ENCODE data around the gene USP48. TPM values are rescaled to one million over a fixed set of nuclear protein-coding genes. Genes with fewer than 3 reads are reported as not detected.
"Not testable (repeated sequence)": the region's sequence is repeated elsewhere in the genome, so short reads cannot be mapped to it uniquely, and the experiment has no call there.

The USP48 gene
- polyA plus RNA-seq, 12 donors, result 38.1 to 72.3 (median 52.6) TPM; not detected in 1

GRCh38 chr1:21776925-21777324 is 6.0 kb downstream of the USP48 start:
- DNase-seq, result not testable (repeated sequence)

- DNase-seq, result no peak
Observed at GRCh38 chr1:21775985-21776562, 6.9 kb downstream of the USP48 start.

- no peak for DNase-seq
Observed at GRCh38 chr1:21775550-21775914, 7.4 kb downstream of the USP48 start.

DNA sequence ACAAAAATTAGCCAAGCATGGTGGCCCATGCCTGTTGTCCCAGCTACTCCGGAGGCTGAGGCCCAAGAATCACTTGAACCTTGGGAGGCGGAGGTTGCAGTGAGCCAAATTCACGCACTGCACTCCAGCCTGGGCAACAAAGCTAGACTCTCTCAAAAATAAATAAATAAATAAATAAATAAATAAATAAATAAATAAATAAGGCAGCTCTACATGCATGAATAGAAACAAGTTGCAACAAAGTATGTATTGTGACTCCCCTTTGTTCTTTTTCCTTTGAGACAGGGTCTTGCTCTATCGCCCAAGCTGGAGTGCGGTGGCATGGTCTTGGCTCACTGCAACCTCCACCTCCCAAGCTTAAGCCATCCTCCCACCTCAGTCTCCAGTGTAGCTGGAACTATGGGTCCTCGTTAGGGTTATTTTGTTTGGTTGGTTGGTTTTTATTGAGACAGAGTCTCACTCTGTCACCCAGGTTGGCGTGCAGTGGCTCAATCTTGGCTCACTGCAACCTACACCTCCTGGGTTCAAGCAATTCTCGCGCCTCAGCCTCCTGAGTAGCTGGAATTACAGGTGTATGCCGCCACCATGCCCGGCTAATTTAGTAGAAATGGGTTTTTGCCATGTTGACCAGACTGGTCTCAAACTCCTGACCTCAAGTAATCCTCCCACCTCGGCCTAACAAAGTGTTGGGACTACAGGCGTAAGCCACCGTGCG is 8.0 kb downstream of the USP48 start:
- DNase-seq, result no peak

- no peak for DNase-seq
Observed at GRCh38 chr1:21773585-21773984, 9.4 kb downstream of the USP48 start.

DNA sequence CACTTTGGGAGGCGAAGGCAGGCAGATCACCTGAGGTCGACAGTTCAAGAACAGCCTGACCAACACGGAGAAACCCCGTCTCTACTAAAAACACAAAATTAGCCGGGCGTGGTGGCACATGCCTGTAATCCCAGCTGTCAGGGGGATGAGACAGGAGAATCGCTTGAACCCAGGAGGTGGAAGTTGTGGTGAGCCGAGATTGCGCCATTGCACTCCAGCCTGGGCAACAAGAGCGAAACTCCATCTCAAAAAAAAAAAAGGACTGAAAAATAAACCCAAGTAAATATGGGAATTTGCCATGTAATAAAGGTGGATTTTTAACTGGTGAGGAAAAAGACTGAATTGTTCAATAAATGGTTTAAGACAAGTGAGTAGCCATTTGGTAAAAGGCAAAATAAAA is 11.3 kb downstream of the USP48 start:
- DNase-seq, result not testable (repeated sequence)

DNA sequence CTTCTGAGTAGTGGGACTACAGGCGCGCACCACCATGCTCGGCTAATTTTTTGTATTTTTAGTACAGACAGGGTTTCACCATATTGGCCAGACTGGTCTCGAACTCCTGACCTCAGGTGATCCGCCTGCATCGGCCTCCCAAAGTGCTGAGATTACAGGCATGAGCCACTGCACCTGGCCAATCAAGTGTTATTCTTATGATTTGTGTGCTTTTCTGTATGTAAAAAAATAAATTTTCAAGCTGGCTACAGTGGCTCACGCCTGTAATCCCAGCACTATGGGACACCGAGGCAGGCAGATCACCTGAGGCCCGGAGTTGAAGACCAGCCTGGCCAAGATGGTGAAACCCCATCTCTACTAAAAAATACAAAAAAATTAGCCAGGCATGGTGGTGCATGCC is 12.3 kb downstream of the USP48 start:
- not testable (repeated sequence) for DNase-seq

GRCh38 chr1:21770201-21770600 is 12.7 kb downstream of the USP48 start:
- no peak for DNase-seq

GRCh38 chr1:21767106-21767505 is 15.8 kb downstream of the USP48 start:
- DNase-seq, result not testable (repeated sequence)

GRCh38 chr1:21766210-21766609 is 16.7 kb downstream of the USP48 start:
- DNase-seq, result no peak

- peak; percentile 13 for DNase-seq
Observed at GRCh38 chr1:21764615-21765423, 18.1 kb downstream of the USP48 start.

DNA sequence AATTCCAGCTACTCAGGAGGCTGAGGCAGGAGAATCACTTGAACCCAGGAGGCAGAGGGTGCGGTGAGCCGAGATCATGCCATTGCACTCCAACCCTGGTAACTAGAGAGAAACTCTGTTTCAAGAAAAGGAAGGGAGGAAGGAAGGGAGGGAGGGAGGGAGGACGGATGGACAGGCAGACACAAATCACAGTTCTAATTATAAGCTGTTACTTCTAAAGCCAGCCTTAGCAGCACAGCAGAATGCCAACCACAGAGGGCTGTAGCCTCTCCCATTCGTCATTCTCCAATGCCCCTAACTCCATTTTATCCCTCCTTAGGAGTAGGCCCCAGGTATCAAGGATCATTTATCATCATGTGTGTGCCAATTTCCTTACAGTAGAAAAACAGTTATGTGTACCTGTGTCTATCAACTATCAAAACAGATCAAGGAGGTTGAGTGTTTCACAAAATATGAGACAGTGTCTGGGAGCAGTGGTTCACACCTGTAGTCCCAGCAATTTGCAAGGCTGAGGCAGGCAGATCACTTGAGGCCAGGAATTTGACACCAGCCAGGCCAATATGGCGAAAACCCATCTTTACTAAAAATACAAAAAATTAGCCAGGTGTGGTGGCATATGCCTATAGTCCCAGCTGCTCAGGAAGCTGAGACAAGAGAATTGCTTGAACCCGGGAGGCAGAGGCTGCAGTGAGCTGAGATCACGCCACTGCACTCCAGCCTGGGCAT is 19.1 kb downstream of the USP48 start:
- DNase-seq, result no peak

GRCh38 chr1:21763236-21763635 is 19.7 kb downstream of the USP48 start:
- DNase-seq, result no peak

- DNase-seq, result no peak
Observed at GRCh38 chr1:21762022-21762404, 20.9 kb downstream of the USP48 start.

DNA sequence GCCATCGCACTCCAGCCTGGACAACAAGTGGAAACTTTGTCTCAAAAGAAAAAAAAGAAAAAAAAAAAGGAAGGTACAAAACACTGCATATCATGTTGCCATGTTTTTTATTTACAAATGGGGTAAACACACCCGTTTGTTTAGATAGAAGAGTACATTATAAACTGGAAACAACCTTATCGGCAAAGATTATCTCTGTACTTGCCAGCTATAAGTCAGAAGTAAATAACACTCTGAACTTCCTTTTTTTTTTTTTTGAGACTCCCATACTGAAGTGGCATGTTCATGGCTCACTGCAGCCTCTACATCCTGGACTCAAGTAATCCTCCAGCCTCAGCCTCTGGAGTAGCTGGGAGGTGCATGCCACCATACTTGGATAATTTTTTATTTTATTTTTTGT is 21.9 kb downstream of the USP48 start:
- DNase-seq, result no peak

DNA sequence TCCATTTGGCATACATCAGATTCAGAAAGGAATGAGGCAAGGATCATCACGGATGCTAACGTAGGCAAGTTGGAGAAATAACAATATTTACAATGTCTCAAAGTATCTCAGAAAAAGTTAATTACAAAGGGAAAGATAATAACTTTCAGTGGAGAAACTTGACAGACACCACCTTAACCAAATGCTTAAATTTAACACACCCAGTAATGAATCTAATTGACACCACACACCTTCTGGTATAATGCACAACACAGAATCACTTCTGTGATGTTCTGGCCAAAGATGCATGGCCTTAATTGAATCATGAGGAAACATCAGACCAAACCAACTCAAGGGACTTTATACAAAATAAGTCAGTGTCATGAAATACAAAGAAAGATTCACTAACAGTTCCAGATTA is 23.1 kb downstream of the USP48 start:
- no peak for DNase-seq

- no peak for DNase-seq
Observed at GRCh38 chr1:21759182-21759581, 23.8 kb downstream of the USP48 start.

DNA sequence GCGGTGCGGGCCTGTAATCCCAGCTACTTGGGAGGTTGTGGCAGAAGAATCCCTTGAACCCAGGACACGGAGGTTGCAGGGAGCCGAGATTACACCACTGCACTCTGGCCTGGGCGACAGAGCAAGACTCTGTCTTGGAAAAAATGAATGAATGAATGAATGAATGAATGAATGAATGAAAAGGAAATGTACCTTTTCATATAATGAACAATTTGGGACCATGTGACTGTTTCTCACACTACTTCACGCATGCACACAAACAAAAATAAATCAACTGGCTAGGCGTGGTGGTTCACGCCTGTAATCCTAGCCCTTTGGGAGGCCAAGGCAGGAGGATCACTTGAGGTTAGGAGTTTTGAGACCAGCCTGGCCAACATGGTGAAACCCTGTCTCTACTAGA is 24.3 kb downstream of the USP48 start:
- no peak for DNase-seq

GRCh38 chr1:21756393-21757089 is 26.4 kb downstream of the USP48 start:
- DNase-seq, result no peak

DNA sequence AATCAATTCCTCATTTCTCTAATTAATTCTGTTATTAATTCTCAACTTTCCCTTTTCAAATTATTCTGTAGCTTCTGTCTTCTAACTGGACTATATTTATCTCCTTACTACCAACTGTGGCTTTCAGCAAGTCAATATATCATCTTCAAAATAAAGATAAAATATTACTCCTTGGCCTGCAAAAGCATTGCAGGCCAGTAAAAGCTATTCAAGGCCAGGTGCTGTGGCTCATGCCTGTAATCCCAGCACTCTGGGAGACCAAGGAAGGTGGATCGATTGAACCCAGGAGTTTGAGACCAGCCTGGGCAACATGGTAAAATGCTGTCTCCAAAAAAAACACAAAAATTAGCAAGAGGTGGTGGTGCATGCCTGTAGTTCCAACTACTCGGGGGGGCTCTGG is 27.9 kb downstream of the USP48 start:
- no peak for DNase-seq

DNA sequence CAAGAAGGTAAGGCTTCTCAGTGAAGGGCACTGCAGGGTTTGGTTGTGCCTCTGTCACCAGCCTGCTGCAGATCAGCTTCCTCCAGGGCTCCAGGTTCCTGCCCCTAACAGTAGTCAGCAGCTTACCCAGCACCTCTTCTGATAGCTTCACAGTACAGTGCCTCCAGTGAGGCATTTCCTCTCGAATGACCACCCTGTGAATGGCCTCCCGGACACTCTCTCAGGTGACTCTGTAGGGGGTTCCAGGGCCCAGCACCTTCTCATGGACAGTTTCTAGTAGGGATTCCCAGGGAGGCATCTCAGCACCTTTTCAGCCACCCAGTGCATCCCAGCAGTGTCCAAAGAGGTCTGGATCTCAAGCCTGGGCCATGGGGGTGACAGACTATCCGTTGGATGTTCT is 28.4 kb downstream of the USP48 start:
- no peak for DNase-seq

DNA sequence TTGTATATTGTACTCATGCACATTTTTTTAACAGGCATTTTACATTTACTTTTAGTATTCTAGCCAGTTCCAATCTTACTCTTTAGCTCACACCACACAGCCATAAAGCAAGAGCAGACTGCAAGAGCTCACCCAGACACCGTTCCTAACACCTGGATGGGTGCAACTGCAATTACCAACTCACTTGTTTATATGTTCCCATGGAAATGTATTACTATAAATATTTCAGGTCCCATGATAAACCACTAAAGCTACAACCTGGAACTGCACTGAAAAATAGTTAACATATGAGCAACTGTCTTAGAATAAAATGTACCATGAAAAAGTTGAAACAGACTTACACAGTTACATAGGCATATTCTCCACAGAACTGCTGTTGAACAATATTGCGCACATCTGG is 30.8 kb downstream of the USP48 start:
- DNase-seq, result no peak
